Activated CD8-positive, alpha-beta memory T cell treated with anti-CD3 and anti-CD28 coated beads, Interleukin-2, amount 50 U/mL, for 48 hours (primary cell): ENCODE measurements around the gene TNFRSF25.
"Not testable (repeated sequence)": the region's sequence is repeated elsewhere in the genome, so short reads cannot be mapped to it uniquely, and the experiment has no call there.

ENCODE experiments used
- DNase-seq: peaks from one replicate; pipeline ENCODE4 v3.0.0-alpha.2; 2020

The TNFRSF25 gene

DNA sequence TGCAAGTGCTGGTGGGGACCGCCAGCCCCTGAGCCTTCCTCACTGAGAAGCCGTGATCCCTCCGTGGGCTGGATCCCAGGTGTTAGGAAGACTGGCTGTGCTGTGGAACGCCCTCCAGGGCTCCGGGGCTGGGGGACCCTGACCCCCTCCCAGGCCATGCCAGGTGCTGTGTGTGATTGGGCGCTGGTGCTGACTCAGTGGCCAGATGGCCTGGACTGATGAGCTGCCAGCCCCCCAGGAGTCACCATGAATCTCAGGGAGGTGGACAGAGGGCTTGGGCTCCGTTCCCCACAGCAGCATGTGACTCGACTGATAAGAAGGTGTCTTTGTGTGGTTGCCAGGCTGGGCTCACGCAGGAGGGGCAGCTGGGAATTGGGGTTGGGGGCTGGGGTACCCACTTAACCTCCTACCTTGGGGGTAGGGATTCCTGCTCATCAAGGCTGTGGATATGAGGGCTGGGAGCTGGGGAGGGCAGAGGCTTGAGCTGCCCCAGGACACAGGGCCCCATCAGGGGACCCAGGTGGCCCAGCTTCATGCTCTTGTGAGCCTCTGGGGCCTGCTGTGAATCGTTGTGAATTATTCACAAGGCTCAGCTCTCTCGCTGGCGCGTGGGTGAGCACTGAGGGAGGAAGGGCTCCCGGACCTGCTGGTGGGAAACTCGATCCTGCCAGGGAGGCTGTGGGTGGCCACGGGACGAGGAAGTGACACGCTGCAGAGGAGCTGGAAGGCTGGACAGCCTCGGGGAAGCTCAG lies 36.1 kb downstream of the TNFRSF25 start:
- DNase-seq: not testable (repeated sequence)

DNA sequence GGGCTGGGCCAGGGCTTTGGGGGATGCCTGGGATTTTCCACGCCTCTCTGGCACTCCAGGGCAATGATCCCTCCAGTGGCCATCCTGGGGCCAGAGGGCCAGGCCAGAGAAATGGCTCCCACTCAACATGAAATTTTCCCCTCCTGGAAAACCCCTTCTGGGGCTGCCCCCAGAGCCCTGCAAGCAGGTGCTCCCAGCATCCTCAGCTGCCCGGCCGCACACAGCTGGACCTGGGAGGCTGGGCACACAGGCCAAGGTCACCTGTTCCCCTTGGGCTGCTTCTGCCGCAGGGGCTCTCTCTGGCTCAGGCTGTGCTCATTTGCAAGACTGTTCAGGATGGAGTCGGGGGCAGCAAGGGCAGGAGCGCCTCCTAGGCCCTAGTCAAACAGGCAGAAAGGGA lies 37.5 kb downstream of the TNFRSF25 start:
- DNase-seq: not testable (repeated sequence)

DNA sequence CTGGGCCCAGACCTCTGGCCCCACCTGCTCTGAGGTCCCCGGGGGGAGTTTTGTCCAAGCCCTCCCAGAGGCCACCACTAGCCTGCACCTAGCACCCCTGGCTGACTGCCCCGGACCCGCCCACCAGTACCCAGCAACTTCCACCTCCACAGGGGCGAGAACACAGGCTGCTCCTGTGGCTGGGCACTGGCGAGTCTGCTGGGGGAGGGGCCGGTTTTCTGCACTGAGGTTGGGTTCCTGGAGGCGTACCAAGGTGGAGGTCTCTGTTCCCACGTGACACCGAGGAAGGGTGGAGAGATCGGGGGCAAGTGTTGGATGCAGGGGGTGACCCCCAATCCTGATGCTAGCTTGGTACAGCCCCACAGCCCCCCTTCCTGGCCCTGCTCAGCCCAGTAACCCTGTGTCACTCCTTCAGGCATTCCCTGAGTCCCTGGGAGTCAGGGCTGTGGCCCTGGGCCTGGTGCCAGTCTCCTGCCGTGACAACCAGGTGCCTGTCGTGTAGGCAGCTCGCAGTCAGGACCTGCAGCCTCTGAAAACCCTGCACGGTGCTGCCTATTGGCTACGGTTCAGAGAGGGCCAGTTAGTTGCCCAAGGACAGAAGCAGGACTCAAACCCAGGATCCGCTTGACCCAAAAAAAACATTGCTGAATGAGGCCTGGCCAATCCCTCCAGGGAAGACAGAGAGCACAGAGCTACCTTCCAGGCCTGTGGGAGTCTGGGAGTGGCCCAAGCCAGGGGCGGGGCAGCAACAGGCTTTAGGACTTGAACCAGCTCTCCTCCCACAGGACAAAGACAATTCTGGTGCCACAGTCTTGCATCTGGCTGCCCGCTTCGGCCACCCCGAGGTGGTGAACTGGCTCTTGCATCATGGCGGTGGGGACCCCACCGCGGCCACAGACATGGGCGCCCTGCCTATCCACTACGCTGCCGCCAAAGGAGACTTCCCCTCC lies 38.3 kb downstream of the TNFRSF25 start:
- no peak for DNase-seq

DNA sequence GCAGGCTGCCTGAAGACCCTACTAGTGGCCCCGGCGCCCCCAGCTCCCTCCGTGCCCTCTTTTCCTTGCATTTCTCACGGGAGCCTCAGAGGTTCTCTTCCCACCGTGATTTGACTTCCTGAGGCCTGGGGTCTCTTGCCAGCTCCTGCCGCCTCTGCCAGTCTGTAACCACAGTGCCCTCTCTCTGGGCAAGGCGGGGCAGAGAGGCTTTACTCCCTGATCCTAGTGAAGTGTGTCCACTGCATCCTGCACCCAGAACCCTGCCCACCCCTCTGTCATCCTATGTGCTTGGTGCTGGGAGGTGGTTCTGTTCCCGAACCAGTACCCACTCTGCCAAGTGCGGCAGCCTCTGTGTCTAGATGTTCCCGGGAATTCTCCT lies 39.0 kb downstream of the TNFRSF25 start:
- peak; percentile 50 for DNase-seq

DNA sequence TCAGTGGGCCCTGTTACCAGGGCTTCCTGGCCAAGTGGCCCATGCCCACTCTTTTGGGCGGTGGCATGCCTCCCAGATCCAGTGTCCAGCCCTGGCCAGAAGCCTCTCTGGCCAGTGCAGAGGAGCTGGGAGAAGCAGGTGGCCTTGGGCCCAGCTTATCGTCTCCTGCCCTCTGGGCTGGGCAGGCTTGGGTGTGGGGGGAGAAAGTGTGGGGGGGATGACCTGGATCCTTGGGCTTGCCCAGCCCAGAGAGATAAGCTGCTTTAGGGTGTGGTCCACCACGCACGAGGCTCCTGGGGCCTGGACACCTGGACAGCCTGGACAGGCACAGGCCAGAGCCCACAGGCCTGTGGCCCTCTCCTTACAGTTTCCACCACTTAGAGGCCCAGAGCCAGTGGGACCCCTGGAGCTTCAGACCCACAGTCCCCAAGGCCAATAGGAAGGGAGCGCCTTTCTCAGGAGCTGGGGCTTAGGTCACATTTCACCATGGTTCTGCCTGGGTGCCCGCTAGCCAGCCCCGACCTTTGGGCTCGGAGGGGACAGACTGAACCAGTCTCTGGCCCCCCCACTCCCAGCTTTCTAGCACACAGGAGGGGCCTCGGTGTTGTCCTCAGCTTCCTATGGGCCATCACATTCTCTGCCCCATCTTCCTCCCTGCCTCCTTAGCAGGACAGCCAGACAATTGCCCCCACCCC lies 39.5 kb downstream of the TNFRSF25 start:
- peak; percentile 50 for DNase-seq

DNA sequence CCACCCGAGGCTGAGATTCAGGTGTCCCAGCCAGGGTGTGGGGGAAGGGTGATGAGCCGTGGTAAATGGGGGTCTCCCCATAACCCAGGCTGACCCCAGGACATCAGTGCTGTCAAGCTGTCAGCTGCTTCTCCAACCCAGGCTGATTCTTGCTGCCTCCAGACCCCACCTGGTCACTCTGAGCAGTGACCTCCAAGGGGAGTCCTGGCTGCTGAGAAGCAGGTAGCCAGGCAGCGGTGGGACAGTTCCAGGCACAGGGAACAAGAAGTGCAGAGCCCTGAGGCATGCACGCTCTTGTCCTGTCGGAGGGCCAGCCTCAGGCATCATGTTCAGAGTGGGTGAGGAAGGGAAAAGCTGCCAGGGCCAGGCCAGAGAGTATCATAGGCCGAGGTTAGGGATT lies 40.3 kb downstream of the TNFRSF25 start:
- peak; percentile 53 for DNase-seq

DNA sequence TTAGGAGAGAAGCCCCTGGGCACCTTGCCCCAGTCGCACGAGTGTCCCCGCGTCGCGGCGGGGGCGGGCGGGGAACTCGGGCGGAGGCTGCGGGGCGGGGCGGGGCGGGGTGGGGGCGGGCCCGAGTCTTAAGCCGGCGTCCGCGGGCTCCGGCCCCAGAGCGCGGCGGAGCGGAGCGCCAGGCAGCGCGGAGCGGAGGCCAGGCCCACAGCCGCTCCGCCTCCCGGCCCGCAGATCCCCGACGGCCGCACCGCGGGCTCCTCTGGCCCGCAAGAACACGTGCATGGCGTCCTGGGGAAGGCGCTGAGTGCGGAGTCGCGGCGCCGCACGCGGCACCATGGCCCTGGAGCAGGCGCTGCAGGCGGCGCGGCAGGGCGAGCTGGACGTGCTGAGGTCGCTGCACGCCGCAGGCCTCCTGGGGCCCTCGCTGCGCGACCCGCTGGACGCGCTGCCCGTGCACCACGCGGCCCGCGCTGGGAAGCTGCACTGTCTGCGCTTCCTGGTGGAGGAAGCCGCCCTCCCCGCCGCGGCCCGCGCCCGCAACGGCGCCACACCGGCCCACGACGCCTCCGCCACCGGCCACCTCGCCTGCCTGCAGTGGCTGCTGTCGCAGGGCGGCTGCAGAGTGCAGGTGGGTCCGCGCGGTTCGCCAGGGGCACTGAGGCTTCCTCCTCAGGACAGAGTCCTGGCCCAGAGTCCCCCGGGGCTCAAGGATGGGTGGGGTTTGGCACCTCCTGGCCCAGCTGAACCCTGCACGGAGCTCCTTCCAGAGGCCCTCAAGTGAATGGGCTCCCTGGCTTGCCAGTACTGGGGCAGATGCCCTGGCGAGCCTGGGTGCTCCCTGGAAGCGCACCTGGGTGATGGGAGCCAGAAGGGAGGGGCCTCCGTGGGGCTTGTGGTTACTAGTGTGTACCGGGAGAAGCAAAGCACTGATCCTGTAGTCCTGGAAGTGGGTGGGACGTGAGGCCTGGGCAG lies 41.1 kb downstream of the TNFRSF25 start, which contains the start of gene ESPN:
ESPN (plus strand) TSS at position 158 of the 975 bp plus-strand sequence; CDS start at position 338, 180 bp downstream.
- DNase-seq: peak; percentile 56

DNA sequence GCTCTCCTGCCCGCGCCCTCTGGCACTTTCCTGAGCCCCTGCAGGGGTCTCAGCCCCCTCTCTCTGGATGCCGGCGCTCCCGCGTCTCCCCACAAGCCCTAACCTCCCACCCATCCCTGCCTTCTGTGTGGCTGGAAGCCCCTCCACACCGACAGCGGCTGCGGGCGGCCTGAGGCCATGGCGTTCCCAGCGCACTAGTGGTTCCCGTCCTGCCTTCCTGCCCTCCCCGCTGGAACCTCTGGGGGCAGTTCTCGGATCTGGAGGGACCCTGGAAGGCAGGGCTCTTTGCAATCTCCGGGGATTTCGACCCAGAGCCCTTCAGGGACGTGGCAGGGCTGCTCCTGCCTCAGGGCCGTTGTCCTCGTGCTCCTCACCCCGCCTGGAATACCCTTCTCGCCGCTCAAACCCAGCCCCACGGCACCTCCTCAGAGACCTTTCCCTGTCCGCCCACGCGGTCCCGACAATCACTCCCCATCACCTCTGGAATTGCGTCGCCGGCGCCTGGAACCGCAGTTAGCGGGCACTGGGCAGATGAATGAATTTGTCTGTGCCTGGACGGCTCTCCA lies 41.9 kb downstream of the TNFRSF25 start:
- peak; percentile 52 for DNase-seq

DNA sequence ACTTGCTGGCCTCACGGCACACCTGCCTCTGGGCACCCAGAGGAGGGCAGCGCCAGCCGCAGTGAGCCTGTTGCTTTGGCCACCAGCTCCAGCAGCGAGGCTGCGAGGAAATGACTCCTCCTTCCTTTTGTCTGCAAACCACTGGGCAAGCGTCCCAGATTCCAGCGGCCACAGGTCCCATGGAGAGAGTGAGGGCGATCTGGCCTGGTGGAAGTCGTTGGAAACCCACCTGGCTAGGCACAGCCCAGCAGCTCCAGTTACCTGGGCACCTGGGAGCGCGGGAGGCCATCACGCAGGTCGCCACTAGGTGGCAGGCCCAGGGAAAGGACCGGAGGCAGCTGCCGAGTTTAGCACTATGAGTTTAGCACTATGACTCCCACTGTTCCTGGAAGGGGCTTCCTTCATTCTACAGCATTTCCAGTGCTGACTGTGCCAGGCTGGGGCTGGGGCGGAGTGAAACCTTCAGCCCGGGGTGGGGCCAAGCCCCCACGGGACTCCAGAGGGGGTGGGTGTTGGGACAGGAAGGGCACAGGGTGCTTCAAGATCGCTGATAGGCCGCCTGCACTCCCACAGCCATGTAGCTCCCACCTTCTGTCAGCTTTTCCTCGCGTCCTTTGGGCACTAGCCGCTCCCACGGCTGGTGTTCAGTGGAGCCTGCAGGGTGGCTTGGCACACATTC lies 42.5 kb downstream of the TNFRSF25 start:
- DNase-seq: peak; percentile 83

DNA sequence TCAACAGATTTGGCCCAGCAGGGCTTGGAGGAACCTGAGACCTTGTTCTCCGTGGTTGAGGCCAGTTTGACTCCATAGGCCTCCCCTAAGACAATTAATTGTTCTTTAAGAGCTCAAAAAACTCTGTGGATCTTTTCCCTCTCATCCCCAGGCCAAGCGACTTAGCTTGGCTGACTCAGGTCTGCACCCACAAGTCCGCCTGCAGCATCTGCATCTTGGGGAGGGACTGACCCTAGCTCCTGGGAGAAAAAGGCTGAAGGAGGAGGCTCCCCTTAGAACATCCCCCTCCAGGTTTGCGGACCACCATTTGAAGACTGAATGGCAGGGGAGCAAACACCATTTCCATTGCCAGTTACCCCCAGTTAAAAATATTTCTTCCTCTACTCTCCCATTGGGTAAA lies 44.7 kb downstream of the TNFRSF25 start:
- DNase-seq: no peak

DNA sequence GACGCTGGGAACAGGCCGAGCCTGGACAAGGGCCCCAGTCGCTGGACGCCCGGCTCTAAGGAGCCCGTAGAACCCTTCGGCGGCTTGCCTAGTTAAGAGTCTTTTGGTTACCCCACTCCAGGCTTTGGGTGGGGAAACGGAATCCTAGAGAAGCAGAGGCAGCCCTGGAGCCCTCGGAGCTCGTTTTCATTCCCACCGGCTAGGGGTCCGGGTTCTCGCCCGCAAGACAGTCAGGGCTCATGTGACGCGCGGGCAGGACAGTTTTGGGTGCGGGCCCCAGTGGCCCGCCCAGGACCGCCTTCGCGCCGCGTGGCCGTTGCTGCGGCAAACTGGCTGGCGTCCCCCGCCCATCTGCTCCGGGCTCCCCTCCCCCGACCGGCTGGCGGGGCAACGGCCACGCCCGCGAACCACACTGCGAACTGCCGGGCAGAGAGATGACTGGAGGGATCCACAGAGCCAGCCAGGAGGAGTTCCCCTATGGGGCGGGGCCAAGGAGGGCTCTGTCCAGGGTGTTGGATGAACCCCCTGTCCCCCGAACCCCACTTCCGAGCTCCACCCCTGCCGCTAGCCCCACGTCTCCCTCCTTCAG lies 45.4 kb downstream of the TNFRSF25 start:
- no peak for DNase-seq

DNA sequence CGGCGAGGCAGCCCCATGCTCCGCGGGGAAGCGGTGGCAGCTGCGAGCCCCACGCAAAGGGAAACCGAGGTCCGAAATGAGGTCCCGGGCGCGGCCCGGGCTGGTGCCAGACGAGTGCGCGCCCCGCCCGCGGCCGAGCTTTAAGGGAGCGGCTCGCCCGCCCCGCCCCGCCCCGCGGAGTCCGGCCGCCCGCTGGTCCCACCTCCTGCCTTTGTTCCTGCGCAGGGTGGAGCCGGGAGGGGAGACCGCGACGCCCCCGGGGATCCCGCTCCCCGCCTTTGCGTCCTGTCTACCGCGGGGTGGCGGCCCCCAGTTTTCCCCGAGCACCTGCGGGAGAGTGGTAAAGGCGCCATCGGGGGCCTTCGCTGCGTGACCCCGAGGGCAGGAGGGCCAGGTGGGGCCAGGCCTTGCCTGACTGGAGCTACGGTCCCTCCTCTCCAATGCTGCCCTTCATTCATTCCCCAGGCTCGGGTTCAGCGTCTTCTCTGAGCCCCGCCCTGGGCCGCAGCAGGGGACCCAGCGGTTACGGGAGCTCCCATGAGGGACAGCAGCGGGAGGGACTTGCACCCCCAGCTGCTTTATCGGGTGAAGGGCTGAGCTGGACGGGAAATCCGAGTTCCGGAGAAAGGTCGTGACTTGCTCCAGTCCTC lies 46.0 kb downstream of the TNFRSF25 start, which contains the start of gene HES2:
HES2 (minus strand) TSS at position 116 of the 650 bp plus-strand sequence; CDS start at position 17, 99 bp downstream.
- no peak for DNase-seq

DNA sequence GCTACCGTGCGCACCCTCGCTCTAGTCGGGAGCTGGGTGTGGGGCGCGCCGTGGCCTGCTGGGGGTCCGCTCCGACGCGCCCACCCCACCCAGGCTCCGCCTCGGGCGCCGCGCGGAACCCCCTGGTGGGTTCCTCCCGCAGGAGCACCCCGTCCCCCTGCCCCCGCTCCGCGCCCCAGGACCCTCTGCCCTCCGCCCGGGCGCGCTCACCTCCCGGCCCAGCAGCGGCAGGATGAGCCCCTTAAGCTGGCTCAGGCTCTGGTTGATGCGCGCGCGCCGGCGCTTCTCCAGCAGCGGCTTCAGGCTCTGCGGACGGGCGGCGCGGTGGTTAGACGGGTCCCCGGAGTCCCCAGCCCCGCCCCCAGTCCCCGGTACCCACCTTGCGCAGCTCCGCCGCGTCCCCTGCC lies 46.6 kb downstream of the TNFRSF25 start:
- no peak for DNase-seq

DNA sequence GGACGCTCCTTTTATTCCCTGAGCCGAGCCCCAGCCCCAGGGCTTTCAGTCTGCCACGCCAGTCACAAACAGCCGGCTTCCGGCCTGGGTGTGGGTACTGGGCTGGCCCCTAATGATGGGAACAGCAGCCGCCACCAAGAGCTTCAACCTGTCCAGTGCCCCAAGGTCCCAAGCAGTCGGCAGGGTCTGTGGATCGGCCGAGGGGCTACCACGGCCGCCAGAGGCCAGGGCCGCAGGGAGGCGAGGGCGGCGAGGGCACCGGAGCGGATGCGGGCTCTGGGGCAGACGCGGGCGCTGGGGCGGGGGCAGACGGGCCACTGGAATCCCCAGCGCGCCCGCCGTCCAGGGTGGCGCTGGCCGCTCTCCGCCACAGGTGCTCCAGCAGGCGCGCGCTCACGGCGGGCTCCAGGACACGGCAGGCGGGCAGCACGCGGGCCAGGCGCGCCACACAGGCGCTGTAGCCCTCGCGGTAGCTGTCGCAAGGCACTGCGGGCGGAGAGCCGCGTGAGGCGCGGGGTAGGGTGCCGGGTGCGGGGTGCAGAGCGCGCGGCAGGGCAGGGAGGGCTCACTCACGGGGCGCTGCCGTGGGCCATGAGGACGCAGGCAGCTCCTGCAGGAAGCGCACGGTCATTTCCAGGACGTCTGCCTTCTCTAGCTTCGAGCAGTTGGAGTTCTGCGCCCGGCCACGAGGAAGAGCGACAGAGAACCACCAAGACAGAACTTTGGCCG lies 47.1 kb downstream of the TNFRSF25 start:
- DNase-seq: peak; percentile 50

DNA sequence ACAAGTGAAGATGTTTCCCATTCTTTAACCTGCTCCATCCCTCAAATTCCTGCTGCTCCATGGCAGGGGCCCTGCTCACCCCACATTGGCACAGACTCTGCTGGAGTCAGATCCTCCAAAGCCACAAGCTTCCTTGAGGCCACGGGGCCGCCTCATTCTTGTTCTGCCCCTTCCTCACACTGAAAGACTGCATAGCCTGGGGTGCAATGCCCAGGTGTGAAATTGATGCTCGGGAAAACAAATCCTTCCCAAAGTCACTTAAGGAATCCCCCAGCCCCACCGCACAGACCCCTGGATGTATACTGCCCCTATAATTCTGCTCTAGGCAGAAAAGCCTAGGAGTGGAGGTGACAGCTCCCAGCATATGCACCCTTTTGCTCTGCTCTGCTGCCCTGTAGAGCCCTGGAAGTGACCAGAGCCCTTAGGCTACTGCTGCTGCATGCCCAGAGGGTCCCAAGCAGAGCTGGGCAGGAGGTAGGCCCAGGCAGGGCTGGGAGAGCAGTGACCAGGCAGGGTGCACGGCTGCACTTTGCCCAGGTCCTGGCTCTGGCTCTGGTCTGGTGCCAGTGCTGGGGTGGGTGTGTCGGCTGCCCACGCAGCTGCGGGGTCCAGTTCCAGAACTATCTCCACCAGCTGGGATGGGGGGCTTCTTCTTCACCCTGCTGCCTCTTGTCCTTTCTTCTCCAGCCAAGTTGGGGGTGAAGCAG lies 47.9 kb downstream of the TNFRSF25 start:
- DNase-seq: no peak

DNA sequence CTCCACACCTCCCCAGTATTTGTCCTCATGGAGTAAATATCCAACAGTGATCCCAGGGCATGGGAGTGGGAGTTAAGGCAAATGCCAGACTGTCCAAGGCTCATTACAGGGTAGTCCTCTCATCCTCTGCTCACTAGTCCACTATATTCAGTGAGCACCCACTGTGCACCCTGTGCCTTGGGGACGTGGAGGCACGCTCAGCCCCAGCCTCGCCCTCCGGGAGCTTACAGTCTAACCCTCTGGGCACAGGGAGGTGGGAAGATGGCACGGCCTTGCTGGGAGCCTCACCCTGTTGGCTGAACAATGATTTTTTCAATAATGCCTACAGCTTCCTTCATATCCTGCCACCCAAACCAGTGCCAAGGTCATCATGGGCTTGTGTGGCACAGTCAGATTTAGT lies 49.1 kb downstream of the TNFRSF25 start:
- no peak for DNase-seq

DNA sequence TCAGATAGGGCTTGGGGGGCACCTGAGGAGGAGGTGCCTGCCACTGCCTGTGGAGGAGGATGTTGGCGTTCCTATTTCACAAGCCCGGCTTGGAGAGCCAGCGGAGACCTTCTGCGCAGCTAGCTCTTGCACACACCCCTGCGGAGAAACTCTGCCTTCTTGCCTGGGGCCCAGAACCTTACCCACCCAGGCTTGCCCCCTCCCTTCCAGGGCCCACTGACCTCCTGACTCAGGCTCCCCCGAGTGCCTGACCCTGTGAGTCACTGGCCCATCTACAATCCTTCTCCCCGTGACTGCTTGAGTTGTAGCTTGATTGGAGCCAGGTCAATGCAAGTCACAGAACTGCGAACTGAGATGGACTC lies 49.7 kb downstream of the TNFRSF25 start:
- DNase-seq: no peak

DNA sequence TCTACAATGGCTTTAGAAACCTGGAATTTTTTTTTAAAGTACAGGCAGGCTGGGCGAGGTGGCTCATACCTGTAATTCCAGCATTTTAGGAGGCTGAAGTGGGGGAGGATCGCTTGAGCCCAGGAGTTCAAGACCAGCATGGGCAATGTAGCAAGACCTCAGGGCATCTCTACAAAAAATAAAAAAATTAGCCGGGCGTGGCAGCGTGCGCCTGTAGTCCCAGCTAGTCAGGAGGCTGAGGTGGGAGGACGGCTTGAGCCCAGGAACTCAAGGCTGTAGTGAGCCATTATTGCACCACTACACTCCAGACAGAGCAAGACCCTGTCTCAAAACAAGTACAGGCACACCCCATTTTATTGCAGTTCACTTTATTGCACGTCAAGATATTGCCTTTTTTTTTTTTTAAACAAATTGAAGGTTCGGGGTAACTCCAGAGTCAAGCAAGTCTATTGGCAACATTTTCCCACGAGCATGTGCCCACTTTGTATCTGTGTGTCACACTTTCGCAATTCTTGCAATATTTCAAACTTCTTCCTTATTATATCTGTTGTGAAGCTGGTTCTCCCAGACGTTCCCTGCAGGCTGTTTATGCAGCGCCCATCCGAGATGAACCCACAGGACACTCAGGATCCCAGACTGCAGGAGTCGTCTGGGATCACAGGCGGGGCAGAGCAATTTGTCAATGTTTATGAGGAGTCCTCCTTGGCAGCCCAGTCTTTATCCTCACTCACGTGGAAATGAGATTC lies 50.9 kb downstream of the TNFRSF25 start:
- no peak for DNase-seq
